GM23338 (cell line): ENCODE measurements around the gene KIAA1328. TPM values are rescaled to one million over a fixed set of nuclear protein-coding genes. Genes with fewer than 3 reads are reported as not detected.

Experiments used
- ATAC-seq: fragments of 200-7000 bp; cut with Tn5 transposase; 3 replicates; pipeline ENCODE4 v1.9.1; 2020
- DNase-seq: peaks from one replicate; pipeline ENCODE4 v3.0.0-alpha.2; 2015; ENCODE audit warnings: low spot score
- H2AFZ ChIP-seq: fragments of 200-600 bp; sonication (generic); 2 replicates; pipeline ENCODE4 v1.8.0; 2016; ENCODE audit warnings: antibody characterized with exemption, mild to moderate bottlenecking, moderate library complexity
- H3F3A ChIP-seq: fragments of 200-600 bp; sonication (generic); replicated peaks from 2 replicates; pipeline ENCODE4 v1.8.0; 2017; ENCODE audit warnings: antibody characterized with exemption, mixed run types, low read depth
- H3K27ac ChIP-seq: fragments of 200-600 bp; sonication (generic); 2 replicates; pipeline ENCODE4 v1.6.1; 2016; ENCODE audit warnings: low read depth
- H3K27me3 ChIP-seq: fragments of 200-600 bp; sonication (generic); 2 replicates; pipeline ENCODE4 v1.8.0; 2016; ENCODE audit warnings: mild to moderate bottlenecking, mixed run types, moderate library complexity; ENCODE audit not compliant: insufficient read depth
- H3K36me3 ChIP-seq: fragments of 200-600 bp; sonication (generic); 2 replicates; pipeline ENCODE4 v1.8.0; 2016; ENCODE audit warnings: mild to moderate bottlenecking; ENCODE audit not compliant: insufficient read depth
- H3K4me1 ChIP-seq: fragments of 200-600 bp; sonication (generic); 2 replicates; pipeline ENCODE4 v1.8.0; 2016; ENCODE audit warnings: mild to moderate bottlenecking, moderate library complexity; ENCODE audit not compliant: insufficient read depth
- H3K4me2 ChIP-seq: fragments of 200-600 bp; sonication (generic); 2 replicates; pipeline ENCODE4 v1.7.1; 2017; ENCODE audit warnings: mixed run types
- H3K4me3 ChIP-seq: fragments of 200-600 bp; sonication (generic); 2 replicates; pipeline ENCODE4 v1.6.1; 2016; ENCODE audit warnings: mixed run types
- H3K79me2 ChIP-seq: fragments of 200-600 bp; sonication (generic); replicated peaks from 2 replicates; pipeline ENCODE4 v1.8.0; 2017; ENCODE audit warnings: mild to moderate bottlenecking; ENCODE audit not compliant: insufficient read depth
- H3K9me2 ChIP-seq: fragments of 200-600 bp; sonication (generic); 2 replicates; pipeline ENCODE4 v1.8.0; 2017; ENCODE audit not compliant: insufficient read depth
- H4K20me1 ChIP-seq: fragments of 200-600 bp; sonication (generic); replicated peaks from 2 replicates; pipeline ENCODE4 v1.8.0; 2017; ENCODE audit warnings: mild to moderate bottlenecking; ENCODE audit not compliant: insufficient read depth
- H3K27ac Mint-ChIP-seq: 2 replicates; pipeline ENCODE4 v1.8.0; 2020; ENCODE audit warnings: inconsistent platforms, mild to moderate bottlenecking, moderate library complexity, mixed read lengths
- H3K27me3 Mint-ChIP-seq: 3 replicates; pipeline ENCODE4 v1.8.0; 2022; ENCODE audit warnings: low read depth, mild to moderate bottlenecking, moderate library complexity, mixed read lengths, inconsistent platforms; ENCODE audit not compliant: insufficient read depth, poor library complexity
- H3K36me3 Mint-ChIP-seq: 3 replicates; pipeline ENCODE4 v1.8.0; 2021; ENCODE audit warnings: low read depth, mild to moderate bottlenecking, inconsistent platforms, moderate library complexity, mixed read lengths
- H3K4me1 Mint-ChIP-seq: 3 replicates; pipeline ENCODE4 v1.8.0; 2020; ENCODE audit warnings: mild to moderate bottlenecking, inconsistent platforms, mixed read lengths
- H3K4me3 Mint-ChIP-seq: 3 replicates; pipeline ENCODE4 v1.8.0; 2021; ENCODE audit warnings: moderate library complexity, mild to moderate bottlenecking, inconsistent platforms, mixed read lengths
- H3K9me3 Mint-ChIP-seq: 3 replicates; pipeline ENCODE4 v1.8.0; 2020; ENCODE audit warnings: moderate library complexity, mild to moderate bottlenecking, inconsistent platforms, mixed read lengths
- CREB1 ChIP-seq: fragments of 250-450 bp; sonication (Bioruptor Pico); IDR thresholded peaks from 2 replicates; pipeline ENCODE4 v1.5.0; 2020; ENCODE audit warnings: low read depth, mild to moderate bottlenecking, moderate library complexity
- EZH2phosphoT487 ChIP-seq: fragments of 200-600 bp; sonication (generic); IDR thresholded peaks from one replicate; pipeline ENCODE4 v1.8.1; 2018; ENCODE audit warnings: antibody characterized with exemption; ENCODE audit not compliant: unreplicated experiment
- JUNB ChIP-seq: IDR thresholded peaks from one replicate; pipeline ENCODE4 v1.6.1; 2016; ENCODE audit warnings: antibody characterized with exemption; ENCODE audit not compliant: unreplicated experiment
- POLR2AphosphoS5 ChIP-seq: IDR thresholded peaks from 2 replicates; pipeline ENCODE4 v1.6.1; 2016; ENCODE audit warnings: antibody characterized with exemption, low read depth
- STAT1 ChIP-seq: IDR thresholded peaks from one replicate; pipeline ENCODE4 v1.6.1; 2016; ENCODE audit warnings: antibody characterized with exemption; ENCODE audit not compliant: unreplicated experiment
- ZNF114 ChIP-seq: fragments of 250-450 bp; sonication (Bioruptor Pico); IDR thresholded peaks from 2 replicates; pipeline ENCODE4 v1.5.0; 2020; ENCODE audit warnings: mild to moderate bottlenecking, moderate library complexity
- ZNF331 ChIP-seq: fragments of 250-450 bp; sonication (Bioruptor Pico); IDR thresholded peaks from 2 replicates; pipeline ENCODE4 v1.5.0; 2020; ENCODE audit warnings: low read depth, mild to moderate bottlenecking, moderate library complexity
- polyA plus RNA-seq: library from polyadenylated mRNA; unstranded; fragments of >200 nt; fragmentation: Nextera tagmentation; extraction: Ambion mirVana; gene quantifications from 2 replicates; pipeline ENCODE4 v1.2.1, GENCODE V29; 2016
- total RNA-seq: library from RNA; depleted of rRNA; stranded (reverse); fragments of >200 nt; shearing (Covaris generic); gene quantifications from 2 replicates; pipeline ENCODE4 v1.2.3, GENCODE V29; 2014
- TF ChIP-seq, protein P1 (sequence below), 2 experiments: fragments of 200-600 bp in 1 of 2; sonication (generic) in 1 of 2; conservative IDR thresholded peaks; 2 replicates each; pipeline versions ENCODE4 v1.5.1 to v1.6.1; 2016 to 2017; ENCODE audit warnings: antibody characterized with exemption in 2 of 2, low read depth in 2 of 2, mild to moderate bottlenecking in 2 of 2, moderate library complexity in 1 of 2
- TF ChIP-seq, protein P2 (sequence below): IDR thresholded peaks from one replicate; pipeline ENCODE4 v1.6.1; 2018; ENCODE audit warnings: antibody characterized with exemption; ENCODE audit not compliant: unreplicated experiment
- TF ChIP-seq, protein P3 (sequence below): fragments of 250-450 bp; sonication (Bioruptor Pico); IDR thresholded peaks from 2 replicates; pipeline ENCODE4 v1.5.0; 2020; ENCODE audit warnings: mild to moderate bottlenecking, moderate library complexity
- TF ChIP-seq, protein P4 (sequence below): IDR thresholded peaks from 2 replicates; pipeline ENCODE4 v1.6.1; 2016; ENCODE audit warnings: antibody characterized with exemption

Gene KIAA1328
- total and polyA plus RNA-seq, 2 experiments from 2014 or later = 5.2 to 8.4 TPM

DNA sequence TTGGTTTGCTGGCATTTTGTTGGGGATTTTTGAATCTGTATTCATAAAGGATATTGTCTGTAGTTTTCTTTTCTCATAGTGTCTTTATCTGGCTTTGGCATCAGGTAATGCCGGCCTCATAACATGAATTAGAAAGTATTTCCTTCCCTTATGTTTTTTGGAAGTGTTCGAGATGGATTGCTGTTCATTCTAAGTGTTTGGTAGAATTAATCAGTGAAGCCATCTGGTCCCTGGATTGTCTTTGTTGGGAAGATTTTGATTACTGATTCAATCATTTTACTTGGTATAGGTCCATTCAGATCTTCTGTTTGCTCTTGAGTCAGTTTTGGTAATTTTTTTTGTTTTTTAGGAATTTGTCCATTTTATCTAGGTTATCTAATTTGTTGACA, 22.3 kb downstream of the KIAA1328 start:
- Mint-ChIP-seq H3K4me1 (no peaks in the 10 kb centered on the region), H3K9me3 (no peaks in the 10 kb centered on the region), H3K27ac (no peak overlapping the region), H3K36me3 (peaks cover 3% of the 10 kb centered on the region; the same call in 1 of the 3 replicates), H3K27me3 (peaks cover 1% of the 10 kb centered on the region), H3K4me3 (no peak overlapping the region)
- Histone ChIP-seq H3K4me3 (no peak overlapping the region), H4K20me1 (no peaks in the 10 kb centered on the region), H3K9me2 (no peaks in the 10 kb centered on the region), H3K4me2 (no peak overlapping the region), H3K27ac (no peak overlapping the region), H3K36me3 (no peaks in the 10 kb centered on the region), H3K27me3 (no peaks in the 10 kb centered on the region), H3F3A (no peaks in the 10 kb centered on the region), H3K4me1 (no peaks in the 10 kb centered on the region), H3K79me2 (no peaks in the 10 kb centered on the region), H2AFZ (no peak overlapping the region)
- DNase-seq (no peak), ATAC-seq (no peak)
- no peak for TF ChIP-seq JUNB
- TF ChIP-seq ZNF114 (CRISPR knock-in tag) = no peak
- TF ChIP-seq STAT1 = no peak
- TF ChIP-seq, protein P1, sequence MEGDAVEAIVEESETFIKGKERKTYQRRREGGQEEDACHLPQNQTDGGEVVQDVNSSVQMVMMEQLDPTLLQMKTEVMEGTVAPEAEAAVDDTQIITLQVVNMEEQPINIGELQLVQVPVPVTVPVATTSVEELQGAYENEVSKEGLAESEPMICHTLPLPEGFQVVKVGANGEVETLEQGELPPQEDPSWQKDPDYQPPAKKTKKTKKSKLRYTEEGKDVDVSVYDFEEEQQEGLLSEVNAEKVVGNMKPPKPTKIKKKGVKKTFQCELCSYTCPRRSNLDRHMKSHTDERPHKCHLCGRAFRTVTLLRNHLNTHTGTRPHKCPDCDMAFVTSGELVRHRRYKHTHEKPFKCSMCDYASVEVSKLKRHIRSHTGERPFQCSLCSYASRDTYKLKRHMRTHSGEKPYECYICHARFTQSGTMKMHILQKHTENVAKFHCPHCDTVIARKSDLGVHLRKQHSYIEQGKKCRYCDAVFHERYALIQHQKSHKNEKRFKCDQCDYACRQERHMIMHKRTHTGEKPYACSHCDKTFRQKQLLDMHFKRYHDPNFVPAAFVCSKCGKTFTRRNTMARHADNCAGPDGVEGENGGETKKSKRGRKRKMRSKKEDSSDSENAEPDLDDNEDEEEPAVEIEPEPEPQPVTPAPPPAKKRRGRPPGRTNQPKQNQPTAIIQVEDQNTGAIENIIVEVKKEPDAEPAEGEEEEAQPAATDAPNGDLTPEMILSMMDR (conservative IDR thresholded peaks at IDR 0.05; ENCODE audit: low read depth in 2 of 2) = no peak
- TF ChIP-seq CREB1 (CRISPR knock-in tag) = no peak
- TF ChIP-seq, protein P2, sequence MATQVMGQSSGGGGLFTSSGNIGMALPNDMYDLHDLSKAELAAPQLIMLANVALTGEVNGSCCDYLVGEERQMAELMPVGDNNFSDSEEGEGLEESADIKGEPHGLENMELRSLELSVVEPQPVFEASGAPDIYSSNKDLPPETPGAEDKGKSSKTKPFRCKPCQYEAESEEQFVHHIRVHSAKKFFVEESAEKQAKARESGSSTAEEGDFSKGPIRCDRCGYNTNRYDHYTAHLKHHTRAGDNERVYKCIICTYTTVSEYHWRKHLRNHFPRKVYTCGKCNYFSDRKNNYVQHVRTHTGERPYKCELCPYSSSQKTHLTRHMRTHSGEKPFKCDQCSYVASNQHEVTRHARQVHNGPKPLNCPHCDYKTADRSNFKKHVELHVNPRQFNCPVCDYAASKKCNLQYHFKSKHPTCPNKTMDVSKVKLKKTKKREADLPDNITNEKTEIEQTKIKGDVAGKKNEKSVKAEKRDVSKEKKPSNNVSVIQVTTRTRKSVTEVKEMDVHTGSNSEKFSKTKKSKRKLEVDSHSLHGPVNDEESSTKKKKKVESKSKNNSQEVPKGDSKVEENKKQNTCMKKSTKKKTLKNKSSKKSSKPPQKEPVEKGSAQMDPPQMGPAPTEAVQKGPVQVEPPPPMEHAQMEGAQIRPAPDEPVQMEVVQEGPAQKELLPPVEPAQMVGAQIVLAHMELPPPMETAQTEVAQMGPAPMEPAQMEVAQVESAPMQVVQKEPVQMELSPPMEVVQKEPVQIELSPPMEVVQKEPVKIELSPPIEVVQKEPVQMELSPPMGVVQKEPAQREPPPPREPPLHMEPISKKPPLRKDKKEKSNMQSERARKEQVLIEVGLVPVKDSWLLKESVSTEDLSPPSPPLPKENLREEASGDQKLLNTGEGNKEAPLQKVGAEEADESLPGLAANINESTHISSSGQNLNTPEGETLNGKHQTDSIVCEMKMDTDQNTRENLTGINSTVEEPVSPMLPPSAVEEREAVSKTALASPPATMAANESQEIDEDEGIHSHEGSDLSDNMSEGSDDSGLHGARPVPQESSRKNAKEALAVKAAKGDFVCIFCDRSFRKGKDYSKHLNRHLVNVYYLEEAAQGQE = no peak
- TF ChIP-seq ZNF331 = no peak
- TF ChIP-seq, protein P3, sequence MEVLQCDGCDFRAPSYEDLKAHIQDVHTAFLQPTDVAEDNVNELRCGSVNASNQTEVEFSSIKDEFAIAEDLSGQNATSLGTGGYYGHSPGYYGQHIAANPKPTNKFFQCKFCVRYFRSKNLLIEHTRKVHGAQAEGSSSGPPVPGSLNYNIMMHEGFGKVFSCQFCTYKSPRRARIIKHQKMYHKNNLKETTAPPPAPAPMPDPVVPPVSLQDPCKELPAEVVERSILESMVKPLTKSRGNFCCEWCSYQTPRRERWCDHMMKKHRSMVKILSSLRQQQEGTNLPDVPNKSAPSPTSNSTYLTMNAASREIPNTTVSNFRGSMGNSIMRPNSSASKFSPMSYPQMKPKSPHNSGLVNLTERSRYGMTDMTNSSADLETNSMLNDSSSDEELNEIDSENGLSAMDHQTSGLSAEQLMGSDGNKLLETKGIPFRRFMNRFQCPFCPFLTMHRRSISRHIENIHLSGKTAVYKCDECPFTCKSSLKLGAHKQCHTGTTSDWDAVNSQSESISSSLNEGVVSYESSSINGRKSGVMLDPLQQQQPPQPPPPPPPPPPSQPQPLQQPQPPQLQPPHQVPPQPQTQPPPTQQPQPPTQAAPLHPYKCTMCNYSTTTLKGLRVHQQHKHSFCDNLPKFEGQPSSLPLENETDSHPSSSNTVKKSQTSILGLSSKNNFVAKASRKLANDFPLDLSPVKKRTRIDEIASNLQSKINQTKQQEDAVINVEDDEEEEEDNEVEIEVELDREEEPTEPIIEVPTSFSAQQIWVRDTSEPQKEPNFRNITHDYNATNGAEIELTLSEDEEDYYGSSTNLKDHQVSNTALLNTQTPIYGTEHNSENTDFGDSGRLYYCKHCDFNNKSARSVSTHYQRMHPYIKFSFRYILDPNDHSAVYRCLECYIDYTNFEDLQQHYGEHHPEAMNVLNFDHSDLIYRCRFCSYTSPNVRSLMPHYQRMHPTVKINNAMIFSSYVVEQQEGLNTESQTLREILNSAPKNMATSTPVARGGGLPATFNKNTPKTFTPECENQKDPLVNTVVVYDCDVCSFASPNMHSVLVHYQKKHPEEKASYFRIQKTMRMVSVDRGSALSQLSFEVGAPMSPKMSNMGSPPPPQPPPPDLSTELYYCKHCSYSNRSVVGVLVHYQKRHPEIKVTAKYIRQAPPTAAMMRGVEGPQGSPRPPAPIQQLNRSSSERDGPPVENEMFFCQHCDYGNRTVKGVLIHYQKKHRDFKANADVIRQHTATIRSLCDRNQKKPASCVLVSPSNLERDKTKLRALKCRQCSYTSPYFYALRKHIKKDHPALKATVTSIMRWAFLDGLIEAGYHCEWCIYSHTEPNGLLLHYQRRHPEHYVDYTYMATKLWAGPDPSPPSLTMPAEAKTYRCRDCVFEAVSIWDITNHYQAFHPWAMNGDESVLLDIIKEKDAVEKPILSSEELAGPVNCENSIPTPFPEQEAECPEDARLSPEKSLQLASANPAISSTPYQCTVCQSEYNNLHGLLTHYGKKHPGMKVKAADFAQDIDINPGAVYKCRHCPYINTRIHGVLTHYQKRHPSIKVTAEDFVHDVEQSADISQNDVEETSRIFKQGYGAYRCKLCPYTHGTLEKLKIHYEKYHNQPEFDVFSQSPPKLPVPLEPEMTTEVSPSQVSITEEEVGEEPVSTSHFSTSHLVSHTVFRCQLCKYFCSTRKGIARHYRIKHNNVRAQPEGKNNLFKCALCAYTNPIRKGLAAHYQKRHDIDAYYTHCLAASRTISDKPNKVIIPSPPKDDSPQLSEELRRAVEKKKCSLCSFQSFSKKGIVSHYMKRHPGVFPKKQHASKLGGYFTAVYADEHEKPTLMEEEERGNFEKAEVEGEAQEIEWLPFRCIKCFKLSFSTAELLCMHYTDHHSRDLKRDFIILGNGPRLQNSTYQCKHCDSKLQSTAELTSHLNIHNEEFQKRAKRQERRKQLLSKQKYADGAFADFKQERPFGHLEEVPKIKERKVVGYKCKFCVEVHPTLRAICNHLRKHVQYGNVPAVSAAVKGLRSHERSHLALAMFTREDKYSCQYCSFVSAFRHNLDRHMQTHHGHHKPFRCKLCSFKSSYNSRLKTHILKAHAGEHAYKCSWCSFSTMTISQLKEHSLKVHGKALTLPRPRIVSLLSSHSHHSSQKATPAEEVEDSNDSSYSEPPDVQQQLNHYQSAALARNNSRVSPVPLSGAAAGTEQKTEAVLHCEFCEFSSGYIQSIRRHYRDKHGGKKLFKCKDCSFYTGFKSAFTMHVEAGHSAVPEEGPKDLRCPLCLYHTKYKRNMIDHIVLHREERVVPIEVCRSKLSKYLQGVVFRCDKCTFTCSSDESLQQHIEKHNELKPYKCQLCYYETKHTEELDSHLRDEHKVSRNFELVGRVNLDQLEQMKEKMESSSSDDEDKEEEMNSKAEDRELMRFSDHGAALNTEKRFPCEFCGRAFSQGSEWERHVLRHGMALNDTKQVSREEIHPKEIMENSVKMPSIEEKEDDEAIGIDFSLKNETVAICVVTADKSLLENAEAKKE (CRISPR knock-in tag) = no peak
- no peak for TF ChIP-seq POLR2AphosphoS5
- TF ChIP-seq, protein P4, sequence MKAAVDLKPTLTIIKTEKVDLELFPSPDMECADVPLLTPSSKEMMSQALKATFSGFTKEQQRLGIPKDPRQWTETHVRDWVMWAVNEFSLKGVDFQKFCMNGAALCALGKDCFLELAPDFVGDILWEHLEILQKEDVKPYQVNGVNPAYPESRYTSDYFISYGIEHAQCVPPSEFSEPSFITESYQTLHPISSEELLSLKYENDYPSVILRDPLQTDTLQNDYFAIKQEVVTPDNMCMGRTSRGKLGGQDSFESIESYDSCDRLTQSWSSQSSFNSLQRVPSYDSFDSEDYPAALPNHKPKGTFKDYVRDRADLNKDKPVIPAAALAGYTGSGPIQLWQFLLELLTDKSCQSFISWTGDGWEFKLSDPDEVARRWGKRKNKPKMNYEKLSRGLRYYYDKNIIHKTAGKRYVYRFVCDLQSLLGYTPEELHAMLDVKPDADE = no peak
- TF ChIP-seq EZH2phosphoT487 = no peak
